Neutrophil (primary cell): Measurements from ENCODE around the gene PAX8.

Experiments
- H3K27ac ChIP-seq: fragments of 200-600 bp; sonication (generic); 2 replicates; pipeline ENCODE4 v1.5.1; 2016; ENCODE audit warnings: mild to moderate bottlenecking, moderate library complexity
- H3K27me3 ChIP-seq: fragments of 200-600 bp; sonication (generic); 2 replicates; pipeline ENCODE4 v1.6.0; 2016; ENCODE audit warnings: mild to moderate bottlenecking
- H3K36me3 ChIP-seq: fragments of 200-600 bp; sonication (generic); 2 replicates; pipeline ENCODE4 v1.5.1; 2017
- H3K4me1 ChIP-seq, 2 experiments: fragments of 200-600 bp in 1 of 2; sonication (generic) in 1 of 2; 1 replicate in 1 of 2; 2 replicates in 1 of 2; pipeline versions ENCODE4 v1.5.1 to v1.6.1; 2013 to 2016; ENCODE audit warnings: low read depth in 1 of 2, low read length in 1 of 2, mild to moderate bottlenecking in 1 of 2, moderate library complexity in 1 of 2; ENCODE audit not compliant: control insufficient read depth in 1 of 2, insufficient read depth in 1 of 2
- H3K4me3 ChIP-seq, 2 experiments: fragments of 200-600 bp in 1 of 2; sonication (generic) in 1 of 2; 1 replicate in 1 of 2; 2 replicates in 1 of 2; pipeline ENCODE4 v1.5.1; 2013 to 2016; ENCODE audit warnings: low read depth in 1 of 2, low read length in 1 of 2, mild to moderate bottlenecking in 1 of 2, moderate library complexity in 1 of 2
- H3K9me3 ChIP-seq: fragments of 200-600 bp; sonication (generic); 2 replicates; pipeline ENCODE4 v1.5.1; 2016
- TF ChIP-seq, protein P1 (sequence below): fragments of 200-600 bp; sonication (generic); IDR thresholded peaks from 2 replicates; pipeline ENCODE4 v1.5.1; 2016; ENCODE audit warnings: antibody characterized with exemption

The PAX8 gene

GRCh38 chr2:113217455-113218282 lies 61.1 kb downstream of the PAX8 start:
- no peak overlapping the region for H3K27ac ChIP-seq
- TF ChIP-seq, protein P1, sequence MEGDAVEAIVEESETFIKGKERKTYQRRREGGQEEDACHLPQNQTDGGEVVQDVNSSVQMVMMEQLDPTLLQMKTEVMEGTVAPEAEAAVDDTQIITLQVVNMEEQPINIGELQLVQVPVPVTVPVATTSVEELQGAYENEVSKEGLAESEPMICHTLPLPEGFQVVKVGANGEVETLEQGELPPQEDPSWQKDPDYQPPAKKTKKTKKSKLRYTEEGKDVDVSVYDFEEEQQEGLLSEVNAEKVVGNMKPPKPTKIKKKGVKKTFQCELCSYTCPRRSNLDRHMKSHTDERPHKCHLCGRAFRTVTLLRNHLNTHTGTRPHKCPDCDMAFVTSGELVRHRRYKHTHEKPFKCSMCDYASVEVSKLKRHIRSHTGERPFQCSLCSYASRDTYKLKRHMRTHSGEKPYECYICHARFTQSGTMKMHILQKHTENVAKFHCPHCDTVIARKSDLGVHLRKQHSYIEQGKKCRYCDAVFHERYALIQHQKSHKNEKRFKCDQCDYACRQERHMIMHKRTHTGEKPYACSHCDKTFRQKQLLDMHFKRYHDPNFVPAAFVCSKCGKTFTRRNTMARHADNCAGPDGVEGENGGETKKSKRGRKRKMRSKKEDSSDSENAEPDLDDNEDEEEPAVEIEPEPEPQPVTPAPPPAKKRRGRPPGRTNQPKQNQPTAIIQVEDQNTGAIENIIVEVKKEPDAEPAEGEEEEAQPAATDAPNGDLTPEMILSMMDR: no peak

GRCh38 chr2:113216891-113217454 lies 61.7 kb downstream of the PAX8 start:
- no peak overlapping the region for H3K27ac ChIP-seq
- peaks cover 14% of the 10 kb centered on the region for H3K27me3 ChIP-seq
- TF ChIP-seq, protein P1: no peak
- no peak overlapping the region for H3K4me3 ChIP-seq
- H3K36me3 ChIP-seq: no peaks in the 10 kb centered on the region
- no peaks in the 10 kb centered on the region for H3K9me3 ChIP-seq
- H3K4me1 ChIP-seq: peaks cover 15 to 21% of the 10 kb centered on the region in 2 experiments

More at GRCh38 chr2:113217455-113218282, 61.1 kb downstream of the PAX8 start:
- Histone ChIP-seq H3K4me1 (peaks cover 15 to 21% of the 10 kb centered on the region in 2 experiments), H3K27me3 (peaks cover 7% of the 10 kb centered on the region), H3K36me3 (no peaks in the 10 kb centered on the region), H3K4me3 (no peak overlapping the region), H3K9me3 (no peaks in the 10 kb centered on the region)

- TF ChIP-seq, protein P1: no peak
- Histone ChIP-seq H3K9me3 (no peaks in the 10 kb centered on the region), H3K27me3 (peaks cover 16% of the 10 kb centered on the region), H3K4me3 (no peak overlapping the region), H3K36me3 (no peaks in the 10 kb centered on the region), H3K4me1 (peaks cover 15 to 21% of the 10 kb centered on the region in 2 experiments), H3K27ac (no peak overlapping the region)
Observed at GRCh38 chr2:113216321-113216720, 62.4 kb downstream of the PAX8 start.

- Histone ChIP-seq H3K9me3 (no peaks in the 10 kb centered on the region), H3K27me3 (peaks cover 16% of the 10 kb centered on the region), H3K36me3 (no peaks in the 10 kb centered on the region), H3K4me3 (no peak overlapping the region), H3K27ac (no peak overlapping the region), H3K4me1 (peaks cover 15 to 18% of the 10 kb centered on the region in 2 experiments)
- TF ChIP-seq, protein P1: no peak
Observed at GRCh38 chr2:113215056-113215455, 63.7 kb downstream of the PAX8 start.

DNA sequence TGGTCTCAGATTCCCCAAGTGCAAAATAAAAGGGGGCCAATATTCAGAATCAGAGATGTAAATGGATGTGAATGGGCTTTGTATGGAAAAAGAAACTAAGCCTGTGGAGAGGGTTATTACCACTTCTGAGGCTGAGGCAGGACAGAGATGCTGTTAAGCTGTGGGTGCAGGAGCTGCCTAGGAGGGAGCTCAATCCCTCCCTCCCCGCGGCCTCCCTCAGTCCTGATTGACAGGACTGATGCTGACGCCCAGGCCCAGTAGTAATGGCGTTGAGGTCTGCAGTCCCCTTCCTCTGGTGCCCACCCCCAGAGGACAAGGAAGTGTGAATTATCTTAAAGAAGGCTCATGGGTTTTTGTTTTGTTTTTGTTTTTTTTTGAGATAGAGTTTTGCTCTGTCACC lies 64.6 kb downstream of the PAX8 start:
- Histone ChIP-seq H3K4me3 (no peak overlapping the region), H3K9me3 (no peaks in the 10 kb centered on the region), H3K36me3 (no peaks in the 10 kb centered on the region), H3K27me3 (peaks cover 16% of the 10 kb centered on the region), H3K27ac (no peak overlapping the region), H3K4me1 (peaks cover 12 to 13% of the 10 kb centered on the region in 2 experiments)
- TF ChIP-seq, protein P1: no peak
